IMR-90 (cell line): ENCODE results near the gene LGALS12. TPM values are rescaled to one million over a fixed set of nuclear protein-coding genes. Genes with fewer than 3 reads are reported as not detected.

Experiments
- ATAC-seq: fragments of 200-7000 bp; cut with Tn5 transposase; 2 replicates; pipeline ENCODE4 v1.9.1; 2020; ENCODE audit warnings: low read depth, mild to moderate bottlenecking, moderate library complexity
- BruUV-seq: library from RNA; stranded (reverse); fragments of 400-500 nt; replicated peaks from 2 replicates; lab custom pipeline; 2021; lab: Mats Ljungman, UMichigan
- CTCF ChIA-PET: fragments of 300-600 bp; formaldehyde crosslinking; extraction: SDS; loops from one replicate; lab custom pipeline; 2021; ENCODE audit warnings: antibody characterized with exemption; lab: Yijun Ruan, JAX
- POLR2A ChIA-PET: fragments of 300-600 bp; sonication (Branson Sonifier 250); formaldehyde crosslinking; loops from one replicate; lab custom pipeline; 2022; ENCODE audit warnings: antibody characterized with exemption; ENCODE audit not compliant: unreplicated experiment; lab: Charles Lee
- DNase-seq: peaks from one replicate; pipeline ENCODE4 v3.0.0; 2013
- H2AFZ ChIP-seq: replicated peaks from 2 replicates; pipeline ENCODE3; 2013; ENCODE audit warnings: low read length, mild to moderate bottlenecking; ENCODE audit not compliant: poor library complexity
- H2AK5ac ChIP-seq: 2 replicates; pipeline ENCODE4 v1.6.1; 2013; ENCODE audit warnings: low read depth, low read length, inconsistent platforms
- H2AK9ac ChIP-seq: replicated peaks from 2 replicates; pipeline ENCODE3; 2013; ENCODE audit warnings: mild to moderate bottlenecking, low read depth, low read length, moderate library complexity; ENCODE audit not compliant: poor library complexity
- H2BK120ac ChIP-seq: 2 replicates; pipeline ENCODE4 v1.6.1; 2013; ENCODE audit warnings: low read depth, low read length, inconsistent platforms
- H2BK15ac ChIP-seq: 3 replicates; pipeline ENCODE4 v1.6.1; 2013; ENCODE audit warnings: low read depth, low read length, inconsistent platforms
- H2BK20ac ChIP-seq: 2 replicates; pipeline ENCODE4 v1.6.1; 2013; ENCODE audit warnings: low read depth, mild to moderate bottlenecking, inconsistent platforms, low read length, moderate library complexity
- H2BK5ac ChIP-seq: 2 replicates; pipeline ENCODE4 v1.6.1; 2013; ENCODE audit warnings: mild to moderate bottlenecking, low read depth, low read length, inconsistent platforms; ENCODE audit not compliant: poor library complexity, severe bottlenecking
- H3K14ac ChIP-seq: replicated peaks from 2 replicates; pipeline ENCODE4 v1.6.1; 2013; ENCODE audit warnings: low read depth, low read length, inconsistent platforms
- H3K18ac ChIP-seq: 2 replicates; pipeline ENCODE4 v1.6.1; 2013; ENCODE audit warnings: low read depth, low read length, control low read depth
- H3K23ac ChIP-seq: 2 replicates; pipeline ENCODE4 v1.6.1; 2013; ENCODE audit warnings: low read depth, low read length, inconsistent platforms
- H3K27ac ChIP-seq: 2 replicates; pipeline ENCODE4 v1.5.1; 2013; ENCODE audit warnings: mild to moderate bottlenecking, control low read depth, low read length; ENCODE audit not compliant: insufficient read depth
- H3K27me3 ChIP-seq: 2 replicates; pipeline ENCODE4 v1.6.1; 2013; ENCODE audit warnings: low read length; ENCODE audit not compliant: control insufficient read depth, insufficient read depth
- H3K36me3 ChIP-seq: 2 replicates; pipeline ENCODE4 v1.6.1; 2013; ENCODE audit warnings: low read length, mixed read lengths; ENCODE audit not compliant: control insufficient read depth, insufficient read depth
- H3K4ac ChIP-seq: 2 replicates; pipeline ENCODE4 v1.6.1; 2013; ENCODE audit warnings: low read depth, low read length, inconsistent platforms
- H3K4me1 ChIP-seq: 2 replicates; pipeline ENCODE4 v1.6.1; 2013; ENCODE audit warnings: low read length, mixed read lengths; ENCODE audit not compliant: control insufficient read depth, insufficient read depth
- H3K4me2 ChIP-seq: 2 replicates; pipeline ENCODE4 v1.6.1; 2013; ENCODE audit warnings: low read depth, mild to moderate bottlenecking, control low read depth, low read length, moderate library complexity
- H3K4me3 ChIP-seq: 2 replicates; pipeline ENCODE4 v1.5.1; 2013; ENCODE audit warnings: low read depth, mild to moderate bottlenecking, control low read depth, low read length, moderate library complexity; ENCODE audit not compliant: insufficient read depth
- H3K56ac ChIP-seq: 2 replicates; pipeline ENCODE4 v1.6.1; 2013; ENCODE audit warnings: low read length, inconsistent platforms; ENCODE audit not compliant: insufficient read depth; ENCODE audit errors: extremely low read depth
- H3K79me1 ChIP-seq, 2 experiments: 2 replicates each; pipeline ENCODE4 v1.6.1; 2013; ENCODE audit warnings: low read length in 2 of 2, inconsistent platforms in 1 of 2, low read depth in 1 of 2
- H3K9ac ChIP-seq: 2 replicates; pipeline ENCODE4 v1.6.1; 2013; ENCODE audit warnings: low read depth, low read length, control low read depth
- H3K9me1 ChIP-seq: 2 replicates; pipeline ENCODE4 v1.6.1; 2013; ENCODE audit warnings: low read length, inconsistent platforms; ENCODE audit not compliant: insufficient read depth
- H3K9me3 ChIP-seq: 2 replicates; pipeline ENCODE4 v1.6.1; 2013; ENCODE audit warnings: low read length; ENCODE audit not compliant: control insufficient read depth, insufficient read depth
- H4K20me1 ChIP-seq: 2 replicates; pipeline ENCODE4 v1.6.1; 2013; ENCODE audit warnings: low read length, inconsistent platforms; ENCODE audit not compliant: insufficient read depth
- H4K5ac ChIP-seq: 2 replicates; pipeline ENCODE4 v1.6.1; 2013; ENCODE audit warnings: mild to moderate bottlenecking, low read depth, low read length, control low read depth
- H4K8ac ChIP-seq, 2 experiments: 2 replicates each; pipeline ENCODE4 v1.6.1; 2013; ENCODE audit warnings: low read depth in 2 of 2, low read length in 2 of 2, control low read depth in 1 of 2, inconsistent platforms in 1 of 2
- H4K91ac ChIP-seq: 2 replicates; pipeline ENCODE4 v1.6.1; 2013; ENCODE audit warnings: low read depth, low read length, inconsistent platforms; ENCODE audit not compliant: insufficient read depth
- BHLHE40 ChIP-seq: fragments of 150-350 bp; IDR thresholded peaks from 2 replicates; pipeline ENCODE4 v1.6.1; 2016; ENCODE audit warnings: mild to moderate bottlenecking, low read depth, low read length
- CEBPB ChIP-seq: IDR thresholded peaks from 2 replicates; pipeline ENCODE4 v1.6.1; 2012; ENCODE audit warnings: low read depth, low read length, improper control_type of control experiment
- CHD1 ChIP-seq: IDR thresholded peaks from 2 replicates; pipeline ENCODE4 v1.6.1; 2012; ENCODE audit warnings: low read depth, low read length, improper control_type of control experiment
- ELK1 ChIP-seq: fragments of 150-350 bp; IDR thresholded peaks from 2 replicates; pipeline ENCODE4 v1.6.1; 2016; ENCODE audit warnings: low read depth, mild to moderate bottlenecking, low read length, moderate library complexity, borderline replicate concordance
- FOS ChIP-seq: fragments of 150-350 bp; IDR thresholded peaks from 2 replicates; pipeline ENCODE4 v1.6.1; 2016; ENCODE audit warnings: low read depth, low read length
- MAFK ChIP-seq: IDR thresholded peaks from 2 replicates; pipeline ENCODE4 v1.6.1; 2012; ENCODE audit warnings: low read depth, low read length, improper control_type of control experiment
- MAZ ChIP-seq: IDR thresholded peaks from 2 replicates; pipeline ENCODE4 v1.6.1; 2012; ENCODE audit warnings: low read depth, mild to moderate bottlenecking, low read length, improper control_type of control experiment, moderate library complexity, borderline replicate concordance
- MXI1 ChIP-seq: IDR thresholded peaks from 2 replicates; pipeline ENCODE4 v1.6.1; 2012; ENCODE audit warnings: low read depth, mild to moderate bottlenecking, low read length, moderate library complexity, borderline replicate concordance
- NFE2L2 ChIP-seq: fragments of 150-350 bp; IDR thresholded peaks from 2 replicates; pipeline ENCODE4 v1.6.1; 2016; ENCODE audit warnings: low read depth, mild to moderate bottlenecking, low read length
- POLR2A ChIP-seq: IDR thresholded peaks from 2 replicates; pipeline ENCODE4 v1.6.1; 2012; ENCODE audit warnings: mild to moderate bottlenecking, low read depth, low read length
- RAD21 ChIP-seq: IDR thresholded peaks from 2 replicates; pipeline ENCODE4 v1.6.1; 2012; ENCODE audit warnings: low read length, improper control_type of control experiment
- RCOR1 ChIP-seq: IDR thresholded peaks from 2 replicates; pipeline ENCODE4 v1.6.1; 2012; ENCODE audit warnings: mild to moderate bottlenecking, low read length, improper control_type of control experiment; ENCODE audit not compliant: insufficient replicate concordance
- RFX5 ChIP-seq: IDR thresholded peaks from 2 replicates; pipeline ENCODE4 v1.8.0; 2012; ENCODE audit warnings: low read depth, mild to moderate bottlenecking, low read length, moderate library complexity
- SMC3 ChIP-seq: fragments of 150-350 bp; IDR thresholded peaks from 2 replicates; pipeline ENCODE4 v1.6.1; 2016; ENCODE audit warnings: low read depth, mild to moderate bottlenecking, antibody characterized with exemption, low read length, moderate library complexity
- USF2 ChIP-seq: fragments of 150-350 bp; IDR thresholded peaks from 2 replicates; pipeline ENCODE4 v1.6.1; 2017; ENCODE audit warnings: mild to moderate bottlenecking, antibody characterized with exemption, low read length, low read depth
- WGBS, 2 experiments: methylation state at CpG; one replicate each; pipeline versions ENCODE4 v1.1.5 to v1.1.7; 2013; ENCODE audit warnings: missing lambda C conversion rate in 2 of 2; ENCODE audit not compliant: insufficient read length in 1 of 2; ENCODE audit errors: extremely low coverage in 2 of 2; 5-methylcytosine and 5-hydroxymethylcytosine counted together
- dilution Hi-C: fragments of 300-500 bp; cut with HindIII; formaldehyde crosslinking; loops from one replicate; pipeline ENCODE4 v1.14.3; 2018; ENCODE audit warnings: low sequenced_read_pairs; ENCODE audit not compliant: unreplicated experiment
- in situ Hi-C: fragments of 300-500 bp; cut with MboI; formaldehyde crosslinking; loops from 3 replicates; pipeline ENCODE4 v1.14.3; 2019; ENCODE audit warnings: low sequenced_read_pairs, inconsistent platforms, mixed read lengths
- intact Hi-C: fragments of 100-400 bp; cut with micrococcal nuclease; formaldehyde crosslinking; loops from 2 replicates; pipeline ENCODE4 v1.10.0; 2022
- polyA plus RNA-seq, 3 experiments: library from polyadenylated mRNA; depleted of rRNA; stranded (reverse); fragments of >200 nt; gene quantifications; 2 replicates each; pipeline ENCODE4 v1.2.3, GENCODE V29; 2012; ENCODE audit warnings: low replicate concordance in 1 of 3
- total RNA-seq: library from RNA; depleted of rRNA; stranded (reverse); fragments of >200 nt; gene quantifications from 2 replicates; pipeline ENCODE4 v1.2.3, GENCODE V29; 2012
- TF ChIP-seq, protein P1 (sequence below): conservative IDR thresholded peaks from 2 replicates; pipeline ENCODE4 v1.5.1; 2012; ENCODE audit warnings: mild to moderate bottlenecking, low read depth, low read length, improper control_type of control experiment

The LGALS12 gene
- total and polyA plus RNA-seq, 2 of the 4 experiments (the other 2 are of a cell fraction): not detected

GRCh38 chr11:63523151-63523550 is 17.3 kb downstream of the LGALS12 start:
- Histone ChIP-seq H4K5ac (no peak overlapping the region), H3K9me3 (peaks cover 3% of the 10 kb centered on the region; the same call in 1 of the 2 replicates), H2BK120ac (no peak overlapping the region), H3K27me3 (no peaks in the 10 kb centered on the region), H3K79me1 (no peaks in the 10 kb centered on the region), H3K23ac (no peak overlapping the region), H3K9me1 (no peaks in the 10 kb centered on the region), H3K4me2 (no peak overlapping the region), H3K4ac (no peak overlapping the region), H2BK5ac (no peak overlapping the region), H3K4me3 (no peak overlapping the region), H4K8ac (no peak overlapping the region), H2BK20ac (no peak overlapping the region), H3K36me3 (no peaks in the 10 kb centered on the region), H2BK15ac (no peak overlapping the region), H3K14ac (no peak overlapping the region), H3K4me1 (peaks cover 4% of the 10 kb centered on the region; the same call in 1 of the 2 replicates), H3K27ac (no peak overlapping the region), H2AK5ac (no peak overlapping the region), H4K91ac (no peak overlapping the region), H3K9ac (no peak overlapping the region), H3K18ac (no peak overlapping the region), H4K20me1 (no peaks in the 10 kb centered on the region), H2AK9ac (no peak overlapping the region), H2AFZ (no peak overlapping the region), H3K56ac (no peak overlapping the region)
- no peak for DNase-seq
- dilution Hi-C loops: no loop called here
- intact Hi-C loops: no loop called here
- no TSS peak for BruUV-seq
- no peak for ATAC-seq
- 50% methylated on average over 1 of the region's 7 CpGs; no CpG with 5 or more reads in 1 of the 2 experiments for WGBS, 2 experiments
- in situ Hi-C loops: no loop called here
- TF ChIP-seq CEBPB: no peak
- no peak for TF ChIP-seq FOS
- no peak for TF ChIP-seq USF2
- TF ChIP-seq MXI1: no peak
- TF ChIP-seq RFX5: no peak
- no peak for TF ChIP-seq ELK1
- no peak for TF ChIP-seq MAFK
- TF ChIP-seq, protein P1, sequence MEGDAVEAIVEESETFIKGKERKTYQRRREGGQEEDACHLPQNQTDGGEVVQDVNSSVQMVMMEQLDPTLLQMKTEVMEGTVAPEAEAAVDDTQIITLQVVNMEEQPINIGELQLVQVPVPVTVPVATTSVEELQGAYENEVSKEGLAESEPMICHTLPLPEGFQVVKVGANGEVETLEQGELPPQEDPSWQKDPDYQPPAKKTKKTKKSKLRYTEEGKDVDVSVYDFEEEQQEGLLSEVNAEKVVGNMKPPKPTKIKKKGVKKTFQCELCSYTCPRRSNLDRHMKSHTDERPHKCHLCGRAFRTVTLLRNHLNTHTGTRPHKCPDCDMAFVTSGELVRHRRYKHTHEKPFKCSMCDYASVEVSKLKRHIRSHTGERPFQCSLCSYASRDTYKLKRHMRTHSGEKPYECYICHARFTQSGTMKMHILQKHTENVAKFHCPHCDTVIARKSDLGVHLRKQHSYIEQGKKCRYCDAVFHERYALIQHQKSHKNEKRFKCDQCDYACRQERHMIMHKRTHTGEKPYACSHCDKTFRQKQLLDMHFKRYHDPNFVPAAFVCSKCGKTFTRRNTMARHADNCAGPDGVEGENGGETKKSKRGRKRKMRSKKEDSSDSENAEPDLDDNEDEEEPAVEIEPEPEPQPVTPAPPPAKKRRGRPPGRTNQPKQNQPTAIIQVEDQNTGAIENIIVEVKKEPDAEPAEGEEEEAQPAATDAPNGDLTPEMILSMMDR: no peak
- no peak for TF ChIP-seq POLR2A
- no peak for TF ChIP-seq BHLHE40
- TF ChIP-seq RAD21: no peak
- TF ChIP-seq CHD1: no peak
- TF ChIP-seq SMC3: no peak
- TF ChIP-seq RCOR1: no peak
- no peak for TF ChIP-seq MAZ
- TF ChIP-seq NFE2L2: no peak
- ChIA-PET POLR2A (interaction anchor here (0.6 kb wide), 1 partner anchor 13 kb away, joined by 3 read pairs; the partner anchor contains the start of gene PLAAT4), CTCF (no interaction called here)
